Stomach (tissue), 4 donors: ENCODE results near the gene ELP2.

Experiments used
- CTCF ChIP-seq, 7 experiments: fragments of 450-650 bp in 4 of 7; fragments of 200-600 bp in 3 of 7; sonication (generic) in 3 of 7; IDR thresholded peaks; one replicate each; pipeline ENCODE4 v1.5.1; 2016 to 2019; ENCODE audit warnings: antibody characterized with exemption in 7 of 7, control low read depth in 2 of 7, mild to moderate bottlenecking in 1 of 7
- EP300 ChIP-seq: sonication (generic); formaldehyde crosslinking; IDR thresholded peaks from one replicate; pipeline ENCODE4 v1.6.1; 2017; ENCODE audit warnings: antibody characterized with exemption
- POLR2A ChIP-seq, 4 donors: fragments of 450-650 bp; IDR thresholded peaks; one replicate each; pipeline ENCODE4 v1.6.1; 2016; ENCODE audit warnings: antibody characterized with exemption in 4 of 4, control low read depth in 2 of 4, mild to moderate bottlenecking in 1 of 4, moderate library complexity in 1 of 4
- POLR2AphosphoS5 ChIP-seq, 3 donors: sonication (generic); formaldehyde crosslinking; IDR thresholded peaks; one replicate each; pipeline ENCODE4 v1.6.1; 2016; ENCODE audit warnings: antibody characterized with exemption in 3 of 3

- TF ChIP-seq CTCF (IDR thresholded peaks at IDR 0.05): no peak
- TF ChIP-seq POLR2A (IDR thresholded peaks at IDR 0.05): no peak
- TF ChIP-seq EP300: no peak
- no peak for TF ChIP-seq POLR2AphosphoS5 (IDR thresholded peaks at IDR 0.05)
Observed at GRCh38 chr18:36088256-36088655, 41.4 kb upstream of the ELP2 start.
